Non-pigmented ciliary epithelial cell (primary cell): ENCODE measurements around the gene FRMD8.

Experiments used
- DNase-seq: peaks from one replicate; pipeline ENCODE4 v3.0.0-alpha.2; 2010; ENCODE audit warnings: low read depth

The FRMD8 gene

GRCh38 chr11:65456418-65456817 is 70.0 kb downstream of the FRMD8 start:
- DNase-seq = no peak

DNA sequence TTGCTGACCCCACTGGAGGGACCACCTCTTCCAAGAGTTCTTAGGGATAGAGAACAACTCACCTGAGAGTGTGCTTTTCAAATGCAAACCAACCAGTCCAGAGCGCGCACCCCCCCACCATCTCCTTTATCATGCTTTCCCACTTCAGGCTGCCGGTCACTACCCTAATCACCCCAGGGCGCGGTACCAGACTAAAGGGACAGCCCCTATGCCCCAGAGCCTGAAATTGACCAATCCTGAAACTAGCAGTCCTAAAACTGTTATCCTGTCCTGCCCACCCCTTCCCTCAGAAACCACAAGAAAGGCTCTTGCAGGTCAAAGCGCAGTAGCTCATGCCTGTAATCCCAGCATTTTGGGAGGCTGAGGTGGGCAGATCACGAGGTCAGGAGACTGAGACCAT is 73.1 kb downstream of the FRMD8 start:
- no peak for DNase-seq
